Motor neuron (in vitro differentiated cells): ENCODE results near the gene ECM2. TPM values are rescaled to one million over a fixed set of nuclear protein-coding genes. Genes with fewer than 3 reads are reported as not detected.

Experiments
- ATAC-seq, 8 experiments: fragments of 200-7000 bp; cut with Tn5 transposase; replicated peaks in 6 of 8; 2 replicates each; pipeline ENCODE4 v1.8.0; 2021; ENCODE audit warnings: mild to moderate bottlenecking in 8 of 8, moderate library complexity in 8 of 8
- H3K27ac ChIP-seq, 2 donors: fragments of 250-450 bp; sonication (Bioruptor Pico); 2 replicates each; pipeline ENCODE4 v1.9.0; 2021; ENCODE audit warnings: antibody characterized with exemption in 2 of 2, mild to moderate bottlenecking in 2 of 2, moderate library complexity in 1 of 2
- H3K4me1 ChIP-seq, 2 donors: fragments of 250-450 bp; sonication (Bioruptor Pico); replicated peaks in 1 of 2; 2 replicates each; pipeline ENCODE4 v1.6.1; 2021; ENCODE audit warnings: antibody characterized with exemption in 2 of 2, mild to moderate bottlenecking in 2 of 2, moderate library complexity in 1 of 2
- H3K4me3 ChIP-seq, 5 donors: fragments of 250-450 bp; sonication (Bioruptor Pico); 2 replicates each; pipeline ENCODE4 v1.9.0; 2021; ENCODE audit warnings: antibody characterized with exemption in 5 of 5, mild to moderate bottlenecking in 5 of 5, moderate library complexity in 4 of 5
- WGBS, 10 experiments: fragments of 450-650 bp; shearing (Covaris generic); methylation state at CpG; one replicate each; pipeline ENCODE4 v1.0.0; 2022; 5-methylcytosine and 5-hydroxymethylcytosine counted together
- in situ Hi-C, 9 experiments: fragments of 400-800 bp; cut with MboI; loops; one replicate each; pipeline ENCODE4 v1.15.0; 2021; ENCODE audit warnings: low sequenced_read_pairs in 9 of 9, low pct_unique_long_range_greater_than_20kb in 2 of 9; ENCODE audit not compliant: unreplicated experiment in 9 of 9
- total RNA-seq, 8 experiments: library from RNA; unstranded; fragments of 300-600 nt; gene quantifications; 2 replicates each; pipeline versions ENCODE4 v1.2.3 to v1.2.4, GENCODE V29; 2022

Gene ECM2
- total RNA-seq, 8 experiments from 2014 or later, result 0.16 to 20.3 (median 4.3) TPM

DNA sequence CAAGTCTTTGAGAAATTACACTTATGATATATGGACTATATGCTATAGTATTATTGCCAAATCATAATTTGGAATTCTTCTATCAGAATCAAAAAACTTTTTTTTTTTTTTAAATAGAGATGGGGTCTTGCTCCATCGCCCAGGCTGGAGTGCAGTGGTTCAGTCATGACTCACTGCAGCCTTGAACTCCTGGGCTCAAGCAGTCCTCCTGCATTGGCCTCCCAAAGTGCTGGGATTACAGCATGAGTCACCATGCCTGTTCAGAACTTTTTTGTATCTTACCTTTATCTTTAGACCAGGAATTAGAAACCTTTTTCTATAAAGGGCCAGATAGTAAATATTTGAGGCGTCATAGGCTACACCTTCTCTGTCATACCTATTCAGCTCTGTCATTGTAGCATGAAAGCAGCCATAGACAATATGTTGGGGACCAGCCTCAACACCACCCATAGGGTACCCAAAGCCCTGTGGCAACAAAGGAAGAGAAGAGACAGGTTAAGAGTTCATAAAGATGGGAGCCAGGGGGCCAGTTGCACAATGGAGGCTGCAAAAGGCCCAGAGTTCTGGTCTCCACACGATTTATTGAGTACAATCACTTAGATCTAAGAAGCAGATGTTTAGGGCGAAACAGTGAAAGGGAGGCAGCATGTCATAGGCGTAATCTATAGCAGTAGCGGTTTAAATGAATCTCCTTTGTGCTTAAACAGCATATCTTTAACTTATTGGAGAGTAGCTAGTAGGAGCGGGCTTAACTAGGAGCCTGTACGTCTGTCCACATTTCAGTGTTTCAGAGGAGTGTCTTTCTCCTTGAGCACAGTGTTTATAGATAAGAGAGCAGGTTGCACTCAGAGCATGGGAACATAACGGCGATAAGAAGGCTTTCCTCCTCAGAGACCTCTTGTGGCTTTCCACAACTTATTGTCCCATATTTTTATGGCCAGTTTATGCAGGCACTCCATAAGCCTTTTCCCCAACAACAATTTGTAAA, 12.5 kb downstream of the ECM2 start:
- in situ Hi-C loops, result no loop called here
- Histone ChIP-seq H3K4me3 (no peak overlapping the region), H3K27ac (no peak overlapping the region), H3K4me1 (peaks cover 0 to 2% of the 10 kb centered on the region in 2 donors)
- WGBS, 10 experiments, result 72 to 100% (median 91%) methylated on average over 1 to 10 of the region's 10 CpGs
- ATAC-seq, result no peak

GRCh38 chr9:92520837-92521236, 15.0 kb downstream of the ECM2 start:
- in situ Hi-C loops, result no loop called here
- WGBS, 10 experiments, result 79 to 100% (median 95%) methylated on average over 1 to 2 of the region's 2 CpGs
- no peak overlapping the region for H3K27ac ChIP-seq
- no peak for ATAC-seq
- no peak overlapping the region for H3K4me3 ChIP-seq
- peaks cover 0 to 10% of the 10 kb centered on the region in 2 donors for H3K4me1 ChIP-seq

DNA sequence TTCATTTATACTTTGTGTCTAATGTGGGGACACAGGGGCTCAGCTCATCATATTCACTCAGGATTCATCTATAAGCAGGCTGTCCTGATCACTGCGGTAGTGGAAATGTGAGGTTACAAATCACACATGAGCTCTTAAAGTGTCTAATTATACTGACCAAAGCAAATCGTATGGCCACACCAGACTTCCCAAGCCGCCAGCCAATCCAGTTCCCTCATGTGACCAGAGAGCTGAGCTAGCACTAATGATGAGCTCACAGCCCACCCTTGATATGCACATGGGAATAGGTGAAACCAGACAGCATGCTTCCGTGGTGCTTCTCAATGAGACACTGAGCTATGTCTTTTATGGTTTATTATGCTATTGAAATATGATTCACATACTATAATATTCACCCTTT, 17.6 kb downstream of the ECM2 start:
- Histone ChIP-seq H3K4me3 (no peak overlapping the region), H3K4me1 (peaks cover 0 to 10% of the 10 kb centered on the region in 2 donors), H3K27ac (no peak overlapping the region)
- ATAC-seq, result peak in 6 of 8 experiments; percentile 53 to 100 (median 96)
- WGBS, 10 experiments, result 55 to 100% (median 83%) methylated on average over 1 to 4 of the region's 4 CpGs; no CpG with 5 or more reads in 4 of the 10 experiments
- in situ Hi-C loops, result no loop called here

DNA sequence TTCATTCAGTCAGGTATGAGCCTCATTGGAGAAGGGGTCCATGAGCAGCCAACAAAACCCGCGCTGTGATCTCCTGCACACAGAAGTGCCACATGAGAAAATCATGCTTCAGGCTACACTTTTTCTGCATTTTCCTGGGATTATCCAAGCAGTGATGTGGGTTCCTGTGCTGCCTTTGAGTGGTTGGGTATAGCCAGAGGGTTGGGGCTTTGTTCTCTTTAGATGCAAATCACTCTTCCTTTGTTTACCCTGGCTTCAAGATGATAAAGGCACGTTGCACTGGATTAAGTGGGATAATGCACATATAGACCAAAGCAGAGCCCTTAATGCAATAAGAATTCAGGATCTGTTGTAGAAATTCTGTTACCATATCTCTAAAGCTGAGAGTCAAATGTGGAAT, 18.7 kb downstream of the ECM2 start:
- in situ Hi-C loops, result no loop called here

GRCh38 chr9:92516521-92516920, 19.3 kb downstream of the ECM2 start:
- H3K4me1 ChIP-seq, result peaks cover 0 to 10% of the 10 kb centered on the region in 2 donors
- H3K27ac ChIP-seq, result no peak overlapping the region
- in situ Hi-C loops, result no loop called here
- H3K4me3 ChIP-seq, result no peak overlapping the region
- no peak for ATAC-seq
- WGBS, 10 experiments, result 67 to 100% (median 100%) methylated on average over 1 of the region's 1 CpG; no CpG with 5 or more reads in 1 of the 10 experiments

More for the DNA sequence above, 18.7 kb downstream of the ECM2 start:
- Histone ChIP-seq H3K4me1 (peaks cover 0 to 10% of the 10 kb centered on the region in 2 donors), H3K4me3 (no peak overlapping the region), H3K27ac (no peak overlapping the region)
- peak in 1 of 8 experiments; percentile 63 for ATAC-seq
- 13 to 100% (median 67%) methylated on average over 1 to 3 of the region's 3 CpGs; no CpG with 5 or more reads in 3 of the 10 experiments for WGBS, 10 experiments

- H3K4me1 ChIP-seq, result peaks cover 0 to 10% of the 10 kb centered on the region in 2 donors
- WGBS, 10 experiments, result 100% methylated on average over 2 to 5 of the region's 10 CpGs; no CpG with 5 or more reads in 6 of the 10 experiments
- in situ Hi-C loops, result no loop called here
- H3K27ac ChIP-seq, result no peak overlapping the region
- no peak for ATAC-seq
- H3K4me3 ChIP-seq, result no peak overlapping the region
Observed at GRCh38 chr9:92514635-92515034, 21.2 kb downstream of the ECM2 start.

GRCh38 chr9:92513349-92513748, 22.4 kb downstream of the ECM2 start:
- no peak overlapping the region for H3K4me3 ChIP-seq
- H3K4me1 ChIP-seq, result peaks cover 0 to 8% of the 10 kb centered on the region in 2 donors
- H3K27ac ChIP-seq, result no peak overlapping the region
- 40 to 100% (median 75%) methylated on average over 1 to 2 of the region's 3 CpGs; no CpG with 5 or more reads in 4 of the 10 experiments for WGBS, 10 experiments
- in situ Hi-C loops, result no loop called here
- peak in 1 of 8 experiments; percentile 44 for ATAC-seq

GRCh38 chr9:92512622-92513021, 23.2 kb downstream of the ECM2 start:
- Histone ChIP-seq H3K27ac (no peak overlapping the region), H3K4me3 (no peak overlapping the region), H3K4me1 (peaks cover 0 to 3% of the 10 kb centered on the region in 2 donors)
- in situ Hi-C loops, result no loop called here
- ATAC-seq, result no peak
- WGBS, 10 experiments, result 69 to 100% (median 100%) methylated on average over 1 to 3 of the region's 3 CpGs; no CpG with 5 or more reads in 1 of the 10 experiments

- H3K27ac ChIP-seq, result no peak overlapping the region
- H3K4me1 ChIP-seq, result no peaks in the 10 kb centered on the region
- in situ Hi-C loops, result no loop called here
- ATAC-seq, result no peak
- H3K4me3 ChIP-seq, result no peak overlapping the region
Observed at GRCh38 chr9:92510747-92511146, 25.0 kb downstream of the ECM2 start.

GRCh38 chr9:92509050-92509449, 26.7 kb downstream of the ECM2 start:
- Histone ChIP-seq H3K4me1 (no peaks in the 10 kb centered on the region), H3K4me3 (no peak overlapping the region), H3K27ac (no peak overlapping the region)
- ATAC-seq, result peak in 2 of 8 experiments; percentile 4 to 6
- WGBS, 10 experiments, result 54 to 100% (median 91%) methylated on average over 1 to 5 of the region's 5 CpGs; no CpG with 5 or more reads in 2 of the 10 experiments
- in situ Hi-C loops, result no loop called here

DNA sequence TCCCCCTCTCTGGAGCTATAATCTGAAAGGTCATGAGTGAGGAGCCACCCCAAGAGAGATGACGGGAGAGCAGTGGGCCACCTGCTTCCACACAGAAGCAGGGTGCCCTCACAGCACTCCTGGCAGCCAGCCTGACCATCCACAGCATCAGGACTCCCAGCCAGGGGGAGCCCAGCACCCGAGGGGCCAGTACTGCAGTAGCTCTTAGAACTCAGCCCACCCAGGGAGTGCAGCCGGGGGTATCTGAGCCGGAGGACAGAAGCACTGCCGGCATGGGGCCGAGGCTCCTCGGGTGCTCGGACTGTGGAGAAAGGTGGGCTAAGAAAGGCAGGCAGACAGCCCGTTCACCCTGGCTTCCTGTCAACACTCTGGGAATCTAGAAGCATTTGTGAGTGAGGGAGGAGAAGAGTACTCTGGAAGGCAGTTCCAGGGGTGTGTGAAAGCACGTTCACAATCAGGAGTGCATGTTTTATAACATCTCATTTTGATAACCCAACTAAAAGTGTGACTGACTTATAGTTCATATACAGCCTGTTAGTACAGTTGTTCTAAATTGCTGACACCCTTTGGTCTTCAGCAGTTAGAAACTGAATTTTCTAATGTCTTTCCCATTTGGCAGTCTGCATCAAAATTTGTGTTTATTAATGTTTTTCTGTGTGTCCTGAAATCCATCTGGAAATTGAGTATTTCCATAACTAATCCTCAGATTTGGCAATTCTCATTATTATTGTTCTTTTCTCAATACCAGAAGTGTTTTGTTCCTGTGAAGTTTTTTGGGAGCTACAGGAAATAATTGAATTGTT, 27.6 kb downstream of the ECM2 start:
- in situ Hi-C loops, result no loop called here
- ATAC-seq, result no peak
- WGBS, 10 experiments, result 53 to 80% (median 57%) methylated on average over 1 to 7 of the region's 10 CpGs; no CpG with 5 or more reads in 5 of the 10 experiments
- Histone ChIP-seq H3K4me1 (no peaks in the 10 kb centered on the region), H3K27ac (no peak overlapping the region), H3K4me3 (no peak overlapping the region)

GRCh38 chr9:92507496-92507895, 28.3 kb downstream of the ECM2 start:
- no peaks in the 10 kb centered on the region for H3K4me1 ChIP-seq
- no peak overlapping the region for H3K27ac ChIP-seq
- H3K4me3 ChIP-seq, result no peak overlapping the region
- WGBS, 10 experiments, result 33 to 85% (median 48%) methylated on average over 1 to 3 of the region's 4 CpGs; no CpG with 5 or more reads in 3 of the 10 experiments
- in situ Hi-C loops, result no loop called here
- no peak for ATAC-seq

DNA sequence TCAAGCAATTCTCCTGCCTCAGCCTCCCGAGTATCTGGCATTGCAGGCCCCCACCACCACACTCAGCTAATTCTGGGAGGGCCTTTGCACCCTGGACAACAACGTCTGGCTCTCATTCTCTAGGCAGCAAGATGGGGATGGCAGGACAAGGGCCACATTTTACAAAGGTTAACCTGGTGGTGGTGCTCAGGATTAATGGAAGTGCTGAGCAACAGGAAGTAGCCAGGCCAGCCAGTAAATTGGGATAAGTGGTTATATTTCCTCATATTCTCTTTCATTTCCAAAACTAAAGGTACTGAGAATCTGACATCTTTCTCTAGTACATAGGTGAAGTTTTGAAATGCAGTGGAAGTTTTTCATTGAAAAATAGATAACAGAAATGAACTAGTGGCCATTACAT, 28.8 kb downstream of the ECM2 start:
- H3K27ac ChIP-seq, result no peak overlapping the region
- in situ Hi-C loops, result no loop called here
- WGBS, 10 experiments, result 56% methylated on average over 1 of the region's 2 CpGs; no CpG with 5 or more reads in 9 of the 10 experiments
- ATAC-seq, result no peak
- no peak overlapping the region for H3K4me3 ChIP-seq
- no peaks in the 10 kb centered on the region for H3K4me1 ChIP-seq
